ENCODE results near the gene PHLDB3. TPM values are rescaled to one million over a fixed set of nuclear protein-coding genes. Genes with fewer than 3 reads are reported as not detected.
"Not testable (repeated sequence)": the region's sequence is repeated elsewhere in the genome, so short reads cannot be mapped to it uniquely, and the experiment has no call there.

PHLDB3 gene
- total RNA-seq, 1 experiment from 2014 or later, result 8.5 TPM

DNA sequence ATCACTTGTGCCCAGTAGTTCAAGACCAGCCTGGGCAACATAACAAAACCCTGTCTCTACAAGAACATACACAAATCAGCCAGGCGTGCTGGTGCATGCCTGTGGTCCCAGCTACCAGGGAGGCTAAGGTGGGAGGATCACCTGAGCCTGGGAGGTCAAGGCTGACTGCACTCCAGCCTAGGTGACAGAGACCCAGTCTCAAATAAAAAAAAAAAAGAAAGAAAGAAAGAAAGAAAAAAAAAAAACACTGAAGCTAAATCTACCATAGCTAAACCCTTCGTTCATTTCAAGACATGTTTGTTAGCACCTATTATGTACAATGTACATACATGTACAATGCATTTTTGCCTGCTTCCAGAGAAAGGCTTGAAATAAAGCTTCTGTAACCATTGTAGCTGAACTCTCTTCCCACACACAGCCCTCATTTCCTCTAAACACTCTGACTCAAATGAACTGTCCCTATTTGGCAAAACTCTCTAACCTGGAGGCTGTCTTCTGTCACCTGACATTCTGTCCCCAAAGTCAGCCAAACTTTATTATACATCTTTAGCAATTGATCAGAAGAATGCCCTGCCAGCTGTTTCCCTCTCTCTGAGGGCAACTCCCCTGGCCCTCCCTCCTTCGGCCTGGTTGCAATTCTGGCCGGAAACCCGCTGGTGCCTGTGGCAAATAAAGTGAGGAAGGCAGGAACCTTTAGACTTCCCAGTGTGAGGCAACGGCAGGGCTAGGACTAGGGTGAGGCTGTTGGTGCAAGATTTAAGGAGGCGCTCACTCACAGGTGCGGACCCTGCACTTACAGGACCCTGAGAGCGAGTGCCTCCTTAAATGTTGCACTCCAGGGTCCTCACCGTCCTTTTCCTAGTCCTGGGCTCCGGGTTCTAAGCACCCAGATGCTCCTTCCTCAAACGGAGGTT, 20.6 kb upstream of the PHLDB3 start:
- H4K8ac ChIP-seq (replicated peaks; ENCODE audit: insufficient read length, low read depth, low read length), result no peak overlapping the region
- no peak overlapping the region for H2AK5ac ChIP-seq (ENCODE audit: insufficient read length, low read length)
- H2BK5ac ChIP-seq (ENCODE audit: insufficient read length, low read length), result no peak overlapping the region
- no peak overlapping the region for H4K91ac ChIP-seq (ENCODE audit: insufficient read length, low read depth, low read length)
- no peak overlapping the region for H3T11ph ChIP-seq (ENCODE audit: low read length)
- no peak overlapping the region for H4K5ac ChIP-seq (ENCODE audit: insufficient read length, low read depth, low read length)
- TF ChIP-seq, protein P1, sequence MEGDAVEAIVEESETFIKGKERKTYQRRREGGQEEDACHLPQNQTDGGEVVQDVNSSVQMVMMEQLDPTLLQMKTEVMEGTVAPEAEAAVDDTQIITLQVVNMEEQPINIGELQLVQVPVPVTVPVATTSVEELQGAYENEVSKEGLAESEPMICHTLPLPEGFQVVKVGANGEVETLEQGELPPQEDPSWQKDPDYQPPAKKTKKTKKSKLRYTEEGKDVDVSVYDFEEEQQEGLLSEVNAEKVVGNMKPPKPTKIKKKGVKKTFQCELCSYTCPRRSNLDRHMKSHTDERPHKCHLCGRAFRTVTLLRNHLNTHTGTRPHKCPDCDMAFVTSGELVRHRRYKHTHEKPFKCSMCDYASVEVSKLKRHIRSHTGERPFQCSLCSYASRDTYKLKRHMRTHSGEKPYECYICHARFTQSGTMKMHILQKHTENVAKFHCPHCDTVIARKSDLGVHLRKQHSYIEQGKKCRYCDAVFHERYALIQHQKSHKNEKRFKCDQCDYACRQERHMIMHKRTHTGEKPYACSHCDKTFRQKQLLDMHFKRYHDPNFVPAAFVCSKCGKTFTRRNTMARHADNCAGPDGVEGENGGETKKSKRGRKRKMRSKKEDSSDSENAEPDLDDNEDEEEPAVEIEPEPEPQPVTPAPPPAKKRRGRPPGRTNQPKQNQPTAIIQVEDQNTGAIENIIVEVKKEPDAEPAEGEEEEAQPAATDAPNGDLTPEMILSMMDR (conservative IDR thresholded peaks at IDR 0.05), result no peak
- no peak overlapping the region for H3K27ac ChIP-seq (ENCODE audit: insufficient read length, low read depth, low read length)
- H3K9me3 Mint-ChIP-seq, result no peaks in the 10 kb centered on the region
- H3K4me1 ChIP-seq (ENCODE audit: insufficient read depth, low read length), result no peaks in the 10 kb centered on the region
- H3K23ac ChIP-seq (ENCODE audit: insufficient read length, low read depth, low read length), result no peak overlapping the region
- no peak overlapping the region for H2BK15ac ChIP-seq (ENCODE audit: low read depth, low read length)
- H3K23me2 ChIP-seq (ENCODE audit: insufficient read length, low read depth, low read length, poor library complexity, severe bottlenecking), result peaks cover 22% of the 10 kb centered on the region
- H3K4me1 Mint-ChIP-seq, result peaks cover 15 to 20% of the 10 kb centered on the region in 2 experiments
- H2BK20ac ChIP-seq (ENCODE audit: low read depth, low read length, poor library complexity, severe bottlenecking), result no peak overlapping the region
- no CpG with 5 or more reads among the region's 12 CpGs for WGBS (ENCODE audit: extremely low coverage, insufficient read length, low lambda C conversion rate)
- peak overlapping the region; percentile 86 for H3K4me2 ChIP-seq (ENCODE audit: insufficient read depth, insufficient read length, low read length)
- H3K27me3 Mint-ChIP-seq (ENCODE audit: low read depth), result peaks cover 34% of the 10 kb centered on the region
- no peaks in the 10 kb centered on the region for H3K79me2 ChIP-seq (ENCODE audit: insufficient read depth, low read length)
- H3K79me1 ChIP-seq (ENCODE audit: insufficient read depth, low read depth, low read length, poor library complexity, severe bottlenecking), result no peaks in the 10 kb centered on the region
- peak; percentile 64 for DNase-seq
- H3K4me3 Mint-ChIP-seq, result peak overlapping the region; percentile 80 to 94
- H3K4ac ChIP-seq (ENCODE audit: low read depth, low read length), result no peak overlapping the region
- H3K14ac ChIP-seq (ENCODE audit: insufficient read depth, low read length), result no peak overlapping the region
- no peak overlapping the region for H2BK12ac ChIP-seq (ENCODE audit: insufficient read length, low read depth, low read length)
- no peak overlapping the region for H2AFZ ChIP-seq (ENCODE audit: low read length)
- no peaks in the 10 kb centered on the region for H3K36me3 Mint-ChIP-seq (ENCODE audit: insufficient read depth in 1 of 3, low read depth in 3 of 3)
- H3K27me3 ChIP-seq (ENCODE audit: insufficient read depth, low read length), result peaks cover 3% of the 10 kb centered on the region; the same call in 1 of the 2 replicates
- no peak overlapping the region for H3K9ac ChIP-seq (ENCODE audit: extremely low read depth, insufficient read length, low read length)
- no peaks in the 10 kb centered on the region for H3K9me3 ChIP-seq (ENCODE audit: control insufficient read depth, low read depth, low read length)
- H2BK120ac ChIP-seq (ENCODE audit: low read depth, low read length, poor library complexity, severe bottlenecking), result no peak overlapping the region
- H3K18ac ChIP-seq (ENCODE audit: insufficient read length, low read depth, low read length), result no peak overlapping the region
- H4K20me1 ChIP-seq (ENCODE audit: control insufficient read depth, insufficient read depth, insufficient read length), result peaks cover 4% of the 10 kb centered on the region
- no peak overlapping the region for H3K56ac ChIP-seq (ENCODE audit: insufficient read length, low read depth, low read length)
- H3K27ac Mint-ChIP-seq, result no peak overlapping the region

DNA sequence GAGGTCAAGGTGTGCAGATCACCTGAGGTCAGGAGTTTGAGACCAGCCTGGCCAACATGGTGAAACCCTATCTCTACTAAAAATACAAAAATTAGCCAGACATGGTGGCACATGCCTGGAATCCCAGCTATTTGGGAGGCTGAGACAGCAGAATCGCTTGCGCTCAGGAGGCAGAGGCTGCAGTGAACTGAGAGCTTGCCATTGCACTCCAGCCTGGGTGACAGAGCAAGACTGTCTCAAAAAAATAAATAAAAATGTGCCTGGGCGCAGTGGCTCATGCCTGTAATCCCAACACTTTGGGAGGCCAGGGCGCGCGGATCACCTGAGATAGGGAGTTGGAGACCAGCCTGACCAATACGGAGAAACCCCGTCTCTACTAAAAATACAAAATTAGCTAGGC, 19.1 kb upstream of the PHLDB3 start:
- not testable (repeated sequence) for H3T11ph ChIP-seq (ENCODE audit: low read length); H3K4ac ChIP-seq (ENCODE audit: low read depth, low read length); H3K27ac Mint-ChIP-seq; H3K9ac ChIP-seq (ENCODE audit: extremely low read depth, insufficient read length, low read length); H3K27me3 ChIP-seq (ENCODE audit: insufficient read depth, low read length); H2AK5ac ChIP-seq (ENCODE audit: insufficient read length, low read length); DNase-seq; H2BK12ac ChIP-seq (ENCODE audit: insufficient read length, low read depth, low read length); H3K4me1 ChIP-seq (ENCODE audit: insufficient read depth, low read length); H3K9me3 Mint-ChIP-seq; H3K9me3 ChIP-seq (ENCODE audit: control insufficient read depth, low read depth, low read length); H4K5ac ChIP-seq (ENCODE audit: insufficient read length, low read depth, low read length); H4K20me1 ChIP-seq (ENCODE audit: control insufficient read depth, insufficient read depth, insufficient read length); H2BK5ac ChIP-seq (ENCODE audit: insufficient read length, low read length); H3K79me1 ChIP-seq (ENCODE audit: insufficient read depth, low read depth, low read length, poor library complexity, severe bottlenecking); H2BK20ac ChIP-seq (ENCODE audit: low read depth, low read length, poor library complexity, severe bottlenecking); H2BK120ac ChIP-seq (ENCODE audit: low read depth, low read length, poor library complexity, severe bottlenecking); H4K8ac ChIP-seq (replicated peaks; ENCODE audit: insufficient read length, low read depth, low read length); H3K36me3 Mint-ChIP-seq (ENCODE audit: insufficient read depth in 1 of 3, low read depth in 3 of 3); H3K27ac ChIP-seq (ENCODE audit: insufficient read length, low read depth, low read length); H3K79me2 ChIP-seq (ENCODE audit: insufficient read depth, low read length); H3K4me2 ChIP-seq (ENCODE audit: insufficient read depth, insufficient read length, low read length); H2AFZ ChIP-seq (ENCODE audit: low read length); H3K56ac ChIP-seq (ENCODE audit: insufficient read length, low read depth, low read length); H3K4me3 Mint-ChIP-seq; H4K91ac ChIP-seq (ENCODE audit: insufficient read length, low read depth, low read length); H2BK15ac ChIP-seq (ENCODE audit: low read depth, low read length); H3K18ac ChIP-seq (ENCODE audit: insufficient read length, low read depth, low read length); H3K23ac ChIP-seq (ENCODE audit: insufficient read length, low read depth, low read length); H3K14ac ChIP-seq (ENCODE audit: insufficient read depth, low read length)
- H3K23me2 ChIP-seq (ENCODE audit: insufficient read length, low read depth, low read length, poor library complexity, severe bottlenecking), result peaks cover 22% of the 10 kb centered on the region
- peaks cover 28% of the 10 kb centered on the region for H3K27me3 Mint-ChIP-seq (ENCODE audit: low read depth)
- peaks cover 18 to 24% of the 10 kb centered on the region in 2 experiments for H3K4me1 Mint-ChIP-seq
- no CpG with 5 or more reads among the region's 8 CpGs for WGBS (ENCODE audit: extremely low coverage, insufficient read length, low lambda C conversion rate)
